ENCODE results near the gene UBAP1L.

GRCh38 chr15:65066001-65066634, 48.9 kb downstream of the UBAP1L start:
- TF ChIP-seq CTCF (IDR thresholded peaks at IDR 0.05; ENCODE audit: low read depth, low read length) (no peak), EZH2phosphoT487 (IDR thresholded peaks at IDR 0.05; ENCODE audit: low read depth) (no peak)
